ENCODE results near the gene CHAF1B. TPM values are rescaled to one million over a fixed set of nuclear protein-coding genes. Genes with fewer than 3 reads are reported as not detected.

CHAF1B gene
- total RNA-seq, 4 donors from 2014 or later = 0.83 to 1.6 (median 1.2) TPM

DNA sequence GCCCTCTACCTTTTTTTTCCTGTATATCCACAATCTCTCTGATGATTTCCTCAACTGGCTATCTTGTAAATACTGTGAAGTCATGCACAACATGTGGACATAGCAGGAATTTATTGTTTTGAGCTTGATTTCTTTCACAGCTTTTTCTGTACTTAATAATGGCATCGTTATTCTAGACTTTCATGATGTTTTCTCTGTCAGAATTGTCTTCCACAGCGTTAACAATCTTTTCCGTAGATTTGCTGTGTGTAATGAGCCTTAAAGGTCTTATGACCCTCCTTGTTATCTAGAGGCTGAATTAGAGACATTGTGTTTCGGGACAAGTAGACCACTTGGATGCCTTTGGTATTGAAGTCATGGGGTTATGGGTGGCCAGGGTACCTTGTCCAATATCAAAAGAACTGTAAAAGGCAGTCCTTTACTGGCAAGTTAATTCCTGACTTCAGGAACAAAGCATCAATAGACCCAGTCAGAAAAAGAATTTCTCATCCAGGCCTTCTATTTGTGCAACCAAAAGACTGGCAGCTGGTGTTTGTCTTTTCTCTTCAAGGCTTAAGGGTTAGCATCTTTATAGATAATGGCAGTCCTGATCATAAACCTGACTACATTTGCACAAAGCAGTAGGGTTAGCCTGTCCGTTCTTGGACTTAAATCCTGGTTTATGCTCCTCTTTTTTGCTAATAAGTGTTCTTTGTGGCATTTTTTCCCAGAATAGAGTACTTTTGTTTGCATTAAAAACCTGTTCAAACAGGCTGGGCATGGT lies 30.1 kb upstream of the CHAF1B start:
- Histone ChIP-seq H3K27ac (replicated peaks in 1 of 4) (no peak overlapping the region), H3K4me1 (no peaks in the 10 kb centered on the region), H3K9me3 (no peaks in the 10 kb centered on the region), H3K36me3 (peaks cover 33 to 98% (median 71%) of the 10 kb centered on the region in 4 donors), H3K4me3 (no peak overlapping the region), H3K27me3 (no peaks in the 10 kb centered on the region)
- WGBS = 87% methylated on average over 5 of the region's 5 CpGs
- DNase-seq (ENCODE audit: extremely low spot score) = no peak
- TF ChIP-seq POLR2A (IDR thresholded peaks at IDR 0.05; ENCODE audit: low read depth) (no peak), EP300 (IDR thresholded peaks at IDR 0.05) (no peak), POLR2AphosphoS5 (IDR thresholded peaks at IDR 0.05) (no peak)
- intact Hi-C loops (cut with DNase I) = no loop called here

GRCh38 chr21:36355868-36356267 lies 29.3 kb upstream of the CHAF1B start:
- Histone ChIP-seq H3K4me3 (no peak overlapping the region), H3K27me3 (no peaks in the 10 kb centered on the region), H3K36me3 (peaks cover 40 to 98% (median 72%) of the 10 kb centered on the region in 4 donors), H3K27ac (replicated peaks in 1 of 4) (no peak overlapping the region), H3K4me1 (no peaks in the 10 kb centered on the region), H3K9me3 (no peaks in the 10 kb centered on the region)
- DNase-seq (ENCODE audit: extremely low spot score) = no peak
- WGBS = 65% methylated on average over 2 of the region's 2 CpGs
- TF ChIP-seq EP300 (IDR thresholded peaks at IDR 0.05) (no peak), POLR2AphosphoS5 (IDR thresholded peaks at IDR 0.05) (no peak), POLR2A (IDR thresholded peaks at IDR 0.05; ENCODE audit: low read depth) (no peak), CTCF (IDR thresholded peaks at IDR 0.05) (no peak)
- intact Hi-C loops (cut with DNase I) = no loop called here

DNA sequence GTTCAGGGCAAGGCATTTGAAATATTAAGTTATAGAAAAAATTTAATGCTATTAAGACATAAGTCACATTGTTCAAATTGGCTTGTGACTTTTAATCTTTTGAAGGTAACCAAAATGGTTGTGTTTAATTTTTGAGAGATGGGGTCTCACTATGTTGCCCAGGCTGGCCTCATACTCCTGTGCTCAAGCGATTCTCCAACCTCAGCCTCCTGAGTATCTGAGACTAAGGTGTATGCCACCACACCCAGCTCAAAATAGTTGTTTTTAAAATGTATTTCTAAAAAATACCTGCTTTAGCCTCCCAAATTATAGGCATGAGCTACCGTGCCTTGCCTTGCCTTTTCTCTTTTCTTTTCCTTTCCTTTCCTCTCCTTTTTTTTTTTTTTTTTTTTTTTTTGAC lies 26.0 kb upstream of the CHAF1B start:
- Histone ChIP-seq H3K4me3 (no peak overlapping the region), H3K36me3 (peaks cover 70 to 98% (median 89%) of the 10 kb centered on the region in 4 donors), H3K9me3 (no peaks in the 10 kb centered on the region), H3K27ac (replicated peaks in 1 of 4) (no peak overlapping the region), H3K4me1 (no peaks in the 10 kb centered on the region), H3K27me3 (no peaks in the 10 kb centered on the region)
- no peak for DNase-seq (ENCODE audit: extremely low spot score)
- WGBS = 92% methylated on average over 2 of the region's 2 CpGs
- TF ChIP-seq POLR2A (IDR thresholded peaks at IDR 0.05; ENCODE audit: low read depth) (no peak), EP300 (IDR thresholded peaks at IDR 0.05) (no peak), CTCF (IDR thresholded peaks at IDR 0.05) (no peak), POLR2AphosphoS5 (IDR thresholded peaks at IDR 0.05) (no peak)
- intact Hi-C loops (cut with DNase I) = no loop called here

DNA sequence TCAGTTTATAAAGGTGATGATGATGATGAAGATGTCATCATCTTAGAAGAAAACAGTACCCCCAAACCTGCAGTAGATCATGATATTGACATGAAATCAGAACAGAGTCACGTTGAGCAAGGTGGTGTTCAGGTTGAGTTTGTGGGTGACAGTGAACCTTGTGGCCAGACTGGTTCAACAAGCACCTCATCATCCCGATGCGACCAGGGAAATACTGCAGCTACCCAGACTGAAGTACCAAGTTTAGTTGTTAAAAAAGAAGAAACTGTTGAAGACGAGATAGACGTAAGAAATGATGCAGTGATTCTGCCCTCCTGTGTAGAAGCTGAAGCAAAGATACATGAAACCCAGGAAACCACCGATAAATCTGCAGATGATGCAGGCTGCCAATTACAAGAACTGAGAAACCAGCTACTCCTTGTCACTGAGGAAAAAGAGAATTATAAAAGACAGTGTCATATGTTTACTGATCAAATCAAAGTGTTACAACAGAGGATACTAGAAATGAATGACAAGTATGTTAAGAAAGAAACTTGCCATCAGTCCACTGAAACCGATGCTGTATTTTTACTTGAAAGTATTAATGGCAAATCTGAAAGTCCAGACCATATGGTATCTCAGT lies 16.0 kb upstream of the CHAF1B start:
- Histone ChIP-seq H3K4me3 (no peak overlapping the region), H3K27ac (replicated peaks in 1 of 4) (no peak overlapping the region), H3K9me3 (no peaks in the 10 kb centered on the region), H3K27me3 (no peaks in the 10 kb centered on the region), H3K4me1 (no peaks in the 10 kb centered on the region), H3K36me3 (peaks cover 65 to 99% (median 96%) of the 10 kb centered on the region in 4 donors)
- intact Hi-C loops (cut with DNase I) = no loop called here
- DNase-seq (ENCODE audit: extremely low spot score) = no peak
- WGBS = 90% methylated on average over 7 of the region's 7 CpGs
- TF ChIP-seq CTCF (IDR thresholded peaks at IDR 0.05) (no peak), POLR2AphosphoS5 (IDR thresholded peaks at IDR 0.05) (no peak), POLR2A (IDR thresholded peaks at IDR 0.05; ENCODE audit: low read depth) (no peak), EP300 (IDR thresholded peaks at IDR 0.05) (no peak)

GRCh38 chr21:36375994-36376393 lies 9.2 kb upstream of the CHAF1B start:
- Histone ChIP-seq H3K36me3 (peaks cover 18 to 76% (median 64%) of the 10 kb centered on the region in 4 donors), H3K4me1 (peaks cover 0 to 6% (median 0%) of the 10 kb centered on the region in 4 donors), H3K9me3 (no peaks in the 10 kb centered on the region), H3K4me3 (no peak overlapping the region), H3K27ac (replicated peaks in 1 of 4) (no peak overlapping the region), H3K27me3 (no peaks in the 10 kb centered on the region)
- no peak for DNase-seq (ENCODE audit: extremely low spot score)
- TF ChIP-seq POLR2A (IDR thresholded peaks at IDR 0.05; ENCODE audit: low read depth) (no peak), POLR2AphosphoS5 (IDR thresholded peaks at IDR 0.05) (no peak), EP300 (IDR thresholded peaks at IDR 0.05) (no peak), CTCF (IDR thresholded peaks at IDR 0.05) (no peak)
- intact Hi-C loops (cut with DNase I) = no loop called here

Data from esophagus muscularis mucosa (tissue), 4 donors.